Pulmonary artery endothelial cell (primary cell): ENCODE data around the gene PALD1. TPM values are rescaled to one million over a fixed set of nuclear protein-coding genes. Genes with fewer than 3 reads are reported as not detected.

Experiments used
- DNase-seq: peaks from one replicate; pipeline ENCODE4 v3.0.0-alpha.2; 2011; ENCODE audit warnings: low read depth, low spot score
- total RNA-seq: library from RNA; depleted of rRNA; stranded (reverse); fragments of >200 nt; gene quantifications from 2 replicates; pipeline ENCODE4 v1.2.3, GENCODE V29; 2014

Gene PALD1
- total RNA-seq, 1 donor from 2014 or later: 90.4 TPM

- DNase-seq: no peak
These were observed 26.2 kb downstream of the PALD1 start for GRCh38 chr10:70504521-70505358.

- DNase-seq: no peak
These were observed 27.3 kb downstream of the PALD1 start for GRCh38 chr10:70505908-70506307.

- no peak for DNase-seq
These were observed 29.4 kb downstream of the PALD1 start for GRCh38 chr10:70507966-70508365.

GRCh38 chr10:70508912-70509756, 30.6 kb downstream of the PALD1 start:
- DNase-seq: peak; percentile 78

GRCh38 chr10:70509757-70510147, 31.2 kb downstream of the PALD1 start:
- DNase-seq: no peak

GRCh38 chr10:70510453-70510852, 31.9 kb downstream of the PALD1 start:
- no peak for DNase-seq

- DNase-seq: no peak
These were observed 32.3 kb downstream of the PALD1 start for GRCh38 chr10:70510904-70511303.

- no peak for DNase-seq
These were observed 33.6 kb downstream of the PALD1 start for GRCh38 chr10:70512149-70512639.

GRCh38 chr10:70513848-70514309, 35.3 kb downstream of the PALD1 start:
- DNase-seq: no peak

GRCh38 chr10:70514591-70514990, 36.0 kb downstream of the PALD1 start:
- no peak for DNase-seq

- no peak for DNase-seq
These were observed 36.6 kb downstream of the PALD1 start for GRCh38 chr10:70515035-70515667.

GRCh38 chr10:70518695-70519094, 40.1 kb downstream of the PALD1 start:
- no peak for DNase-seq

GRCh38 chr10:70523057-70523456, 44.5 kb downstream of the PALD1 start:
- DNase-seq: no peak

- DNase-seq: no peak
These were observed 45.0 kb downstream of the PALD1 start for GRCh38 chr10:70523549-70523948.

- no peak for DNase-seq
These were observed 49.7 kb downstream of the PALD1 start for GRCh38 chr10:70528314-70528713.

GRCh38 chr10:70528741-70529362, 50.3 kb downstream of the PALD1 start:
- DNase-seq: no peak

GRCh38 chr10:70529848-70530247, 51.3 kb downstream of the PALD1 start:
- no peak for DNase-seq

- no peak for DNase-seq
These were observed 51.7 kb downstream of the PALD1 start for GRCh38 chr10:70530315-70530714.

GRCh38 chr10:70532554-70533188, 54.1 kb downstream of the PALD1 start:
- no peak for DNase-seq

GRCh38 chr10:70533189-70533558, 54.6 kb downstream of the PALD1 start:
- DNase-seq: no peak

- no peak for DNase-seq
These were observed 55.7 kb downstream of the PALD1 start for GRCh38 chr10:70534281-70534680.
